LNCAP (cell line): ENCODE measurements around the gene ADORA3.

Source experiments
- CTCF ChIP-seq: fragments of 450-650 bp; IDR thresholded peaks from 2 replicates; pipeline ENCODE4 v1.5.1; 2017; ENCODE audit warnings: mild to moderate bottlenecking

The ADORA3 gene

GRCh38 chr1:111503585-111504060, at the start of gene ADORA3, which contains the start of gene TMIGD3:
TSS of gene ADORA3 (minus strand) at chr1:111503633. CDS start at chr1:111503354, 279 bp downstream.
TSS of gene TMIGD3 (minus strand) at chr1:111503633. CDS start at chr1:111503354, 279 bp downstream.
- TF ChIP-seq CTCF, result no peak

DNA sequence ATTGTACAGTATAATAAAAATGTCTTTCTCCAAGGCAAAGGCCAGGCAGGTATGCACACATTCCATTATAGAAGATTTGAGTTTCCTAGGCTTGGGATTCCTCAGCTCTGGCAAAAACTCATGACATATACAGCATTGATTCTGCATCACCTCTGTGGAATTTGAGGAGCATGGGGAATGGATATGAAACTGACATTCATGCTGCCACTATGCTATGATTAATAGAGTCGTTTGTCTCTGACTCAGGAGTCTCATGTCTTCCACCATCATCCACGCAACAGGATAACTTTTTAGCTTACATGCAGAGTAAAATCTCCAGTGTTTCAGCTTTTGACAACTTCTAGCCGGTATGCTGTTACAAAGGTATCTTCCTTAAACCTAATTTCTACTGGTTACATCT, 49.8 kb upstream of the ADORA3 start:
- TF ChIP-seq CTCF, result no peak

DNA sequence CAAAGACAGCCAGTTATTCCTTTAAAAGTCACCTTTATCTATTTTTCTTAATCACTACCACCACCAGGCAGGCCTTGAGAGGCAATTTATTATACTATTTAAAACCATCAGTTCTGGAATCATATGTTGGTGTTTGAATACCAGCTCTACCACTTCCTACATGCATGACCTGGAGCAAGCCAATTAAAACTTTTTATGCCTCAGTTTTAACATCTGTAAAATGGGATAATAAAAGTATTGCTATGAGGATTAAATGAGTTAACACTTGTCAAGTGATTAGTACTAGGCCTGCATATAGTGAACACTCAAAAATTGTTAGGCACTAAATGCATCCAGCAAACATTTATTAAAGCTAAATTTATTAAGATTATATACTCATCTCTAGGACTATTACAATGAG, 49.2 kb upstream of the ADORA3 start:
- no peak for TF ChIP-seq CTCF

GRCh38 chr1:111551623-111552411, 48.4 kb upstream of the ADORA3 start:
- TF ChIP-seq CTCF, result no peak

DNA sequence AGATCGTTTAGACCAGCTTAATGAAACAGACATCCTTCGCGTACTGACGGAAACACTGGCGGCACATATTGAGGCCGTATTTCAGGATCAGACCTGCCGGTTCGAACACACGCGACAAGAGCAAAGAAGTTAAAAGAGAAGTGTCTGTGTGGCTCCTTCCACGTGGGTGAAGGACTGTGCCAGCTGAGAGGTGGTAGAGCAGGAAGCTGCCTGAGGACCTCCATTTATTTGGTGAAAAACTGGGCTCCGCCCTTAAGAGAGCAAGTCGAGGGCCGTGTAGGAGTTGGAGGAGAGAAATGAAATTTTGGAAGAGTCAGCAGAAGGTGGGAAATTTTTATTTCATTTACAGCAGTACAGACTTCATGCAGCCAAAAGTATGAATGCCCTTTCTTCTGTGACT, 38.8 kb upstream of the ADORA3 start:
- TF ChIP-seq CTCF, result no peak

- TF ChIP-seq CTCF, result no peak
Measured at GRCh38 chr1:111541721-111542120, 38.3 kb upstream of the ADORA3 start.

- no peak for TF ChIP-seq CTCF
Measured at GRCh38 chr1:111540928-111541327, 37.5 kb upstream of the ADORA3 start.
